ENCODE measurements around the gene SDK2. TPM values are rescaled to one million over a fixed set of nuclear protein-coding genes. Genes with fewer than 3 reads are reported as not detected.

SDK2 gene
- total RNA-seq, 1 donor from 2014 or later: 0.18 TPM

DNA sequence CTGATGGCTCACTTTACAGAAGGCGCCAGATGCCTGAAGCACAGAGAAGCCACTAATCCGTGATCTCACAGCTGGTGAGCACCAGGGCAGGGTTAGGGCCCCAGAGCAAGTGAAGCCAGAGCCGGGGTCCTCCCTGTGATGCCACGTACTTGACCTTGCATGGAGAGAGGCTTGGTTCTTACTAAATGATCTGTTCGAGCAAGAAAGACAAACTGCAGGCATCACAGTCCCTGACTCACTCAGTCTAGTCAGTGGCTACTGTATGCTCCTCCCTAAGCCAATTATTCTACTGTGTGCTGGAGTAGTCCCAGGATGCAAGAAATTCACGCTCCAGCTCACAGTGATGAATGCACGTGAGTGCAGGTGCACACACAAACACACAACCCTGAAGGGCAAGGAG is 55.4 kb downstream of the SDK2 start:
- no peak for DNase-seq (ENCODE audit: extremely low read depth, low read depth, low spot score)

DNA sequence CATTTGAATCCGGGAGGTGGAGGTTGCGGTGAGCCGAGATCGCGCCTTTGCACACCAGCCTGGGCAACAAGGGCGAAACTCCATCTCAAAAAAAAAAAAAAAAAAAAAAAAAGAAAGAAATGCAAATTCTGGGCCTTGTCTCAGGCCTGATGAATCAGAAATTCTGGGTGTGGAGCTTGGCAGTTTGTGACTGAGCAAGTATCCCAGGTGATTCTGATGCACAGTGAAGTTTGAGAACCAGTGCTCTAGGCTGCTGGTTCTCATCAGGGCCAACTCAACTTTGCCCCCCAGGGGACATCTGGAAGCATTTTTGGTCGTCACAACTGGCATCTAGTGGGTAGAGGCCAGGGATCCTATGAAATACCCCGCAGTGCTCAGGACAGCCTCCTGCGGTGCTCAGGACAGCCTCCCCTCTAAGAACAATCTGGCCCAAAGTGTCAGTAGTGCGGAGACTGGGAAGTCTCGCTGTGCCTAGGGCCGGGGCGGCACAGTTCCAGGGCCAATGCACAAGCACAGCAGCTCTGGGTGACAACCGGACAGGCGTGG is 55.9 kb downstream of the SDK2 start:
- DNase-seq (ENCODE audit: extremely low read depth, low read depth, low spot score): no peak

DNA sequence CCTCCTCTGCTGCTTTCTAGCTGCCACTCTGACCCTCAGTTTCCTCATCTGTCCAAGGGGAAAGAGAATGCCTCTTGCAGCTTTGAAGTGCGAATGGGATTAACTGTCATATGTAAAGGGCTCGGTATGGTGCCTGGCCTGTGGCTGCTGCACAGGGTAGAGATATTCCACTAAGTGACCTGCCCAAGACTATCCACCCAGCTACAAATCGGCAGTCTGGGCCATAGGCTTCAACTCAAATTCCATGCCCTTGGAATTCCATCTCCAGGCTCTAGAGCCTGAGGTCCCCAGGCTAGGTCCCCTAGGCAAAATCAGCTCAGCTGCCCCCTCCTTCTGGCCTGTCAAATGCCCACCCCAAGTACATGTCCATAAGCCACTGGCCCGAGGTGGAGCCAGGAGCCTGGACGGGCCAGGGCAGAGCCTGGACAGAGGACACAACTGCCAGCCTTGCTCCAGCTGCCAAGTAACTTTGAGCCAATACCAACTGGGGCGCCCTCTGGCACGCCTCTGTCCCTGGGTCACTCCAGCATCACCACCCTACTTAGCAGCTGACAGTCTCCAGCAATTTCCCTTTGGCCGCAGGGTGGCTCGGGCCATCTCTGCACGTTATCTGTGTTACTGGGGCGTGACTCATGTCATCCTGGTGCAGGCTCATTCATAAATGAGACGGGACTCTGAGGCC is 57.2 kb downstream of the SDK2 start:
- DNase-seq (ENCODE audit: extremely low read depth, low read depth, low spot score): no peak

DNA sequence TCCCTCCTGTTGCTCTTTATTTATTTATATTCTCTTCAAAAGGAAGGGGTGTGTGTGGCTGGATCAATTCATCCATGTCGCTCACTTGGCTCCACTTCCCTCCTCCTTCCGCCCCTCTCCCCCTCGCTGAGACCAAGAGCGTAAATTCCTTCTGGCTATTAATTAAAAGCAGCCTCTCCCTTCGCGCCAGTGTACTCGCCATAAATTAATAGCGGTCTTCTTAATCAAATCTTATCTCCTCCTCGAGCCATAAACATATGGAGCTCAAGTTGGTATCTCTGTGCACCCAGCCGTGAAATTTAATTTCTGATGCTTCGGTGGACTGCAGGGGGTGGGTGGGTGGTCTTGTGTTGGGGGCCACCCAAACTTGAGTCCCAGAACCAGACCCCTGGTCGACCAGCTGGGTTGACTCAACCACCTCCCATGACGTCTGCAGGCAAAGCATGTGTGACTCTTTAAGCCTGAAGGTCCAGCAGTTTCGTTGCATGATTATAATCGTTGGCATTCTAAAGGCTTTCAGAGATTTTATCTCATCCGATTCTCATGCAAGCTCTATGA is 57.9 kb downstream of the SDK2 start:
- no peak for DNase-seq (ENCODE audit: extremely low read depth, low read depth, low spot score)

DNA sequence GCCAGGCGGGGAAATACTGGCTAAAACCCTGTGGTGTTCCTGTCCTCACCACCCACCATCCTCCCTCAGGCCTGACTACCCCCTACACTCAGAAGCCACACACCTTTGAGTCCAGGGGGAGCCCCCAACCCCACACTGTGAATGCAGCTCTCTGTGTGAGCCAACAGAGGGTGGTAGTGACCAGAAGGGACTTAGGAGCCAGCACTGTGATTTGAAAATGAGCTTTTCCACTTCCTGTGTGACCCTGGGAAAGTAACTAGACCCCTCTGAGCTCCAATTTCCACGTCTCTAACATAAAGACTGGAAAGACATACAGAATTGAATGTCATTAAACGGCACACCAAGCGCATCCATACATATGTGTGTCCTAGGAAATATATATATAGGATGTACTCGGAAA is 58.7 kb downstream of the SDK2 start:
- no peak for DNase-seq (ENCODE audit: extremely low read depth, low read depth, low spot score)

DNA sequence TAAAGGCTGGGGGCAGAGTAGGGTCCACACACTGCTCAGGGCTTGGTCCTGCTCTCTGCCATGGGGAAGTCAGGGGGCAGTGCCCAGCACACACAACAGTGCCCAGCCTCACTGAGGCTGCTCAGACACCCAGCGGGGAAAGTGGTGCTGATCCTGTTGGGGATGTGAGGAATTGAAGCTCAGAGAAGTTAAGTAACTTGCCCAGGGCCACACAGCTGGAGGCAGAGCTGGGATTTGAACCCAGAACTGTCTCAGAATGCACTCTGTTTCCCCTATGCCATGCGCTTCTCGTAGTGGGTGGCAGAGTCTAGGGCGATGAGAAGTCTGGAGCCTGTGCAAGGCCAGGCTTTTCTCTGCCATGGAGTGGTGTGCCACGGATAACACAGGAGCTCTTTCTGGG is 59.3 kb downstream of the SDK2 start:
- DNase-seq (ENCODE audit: extremely low read depth, low read depth, low spot score): no peak

DNA sequence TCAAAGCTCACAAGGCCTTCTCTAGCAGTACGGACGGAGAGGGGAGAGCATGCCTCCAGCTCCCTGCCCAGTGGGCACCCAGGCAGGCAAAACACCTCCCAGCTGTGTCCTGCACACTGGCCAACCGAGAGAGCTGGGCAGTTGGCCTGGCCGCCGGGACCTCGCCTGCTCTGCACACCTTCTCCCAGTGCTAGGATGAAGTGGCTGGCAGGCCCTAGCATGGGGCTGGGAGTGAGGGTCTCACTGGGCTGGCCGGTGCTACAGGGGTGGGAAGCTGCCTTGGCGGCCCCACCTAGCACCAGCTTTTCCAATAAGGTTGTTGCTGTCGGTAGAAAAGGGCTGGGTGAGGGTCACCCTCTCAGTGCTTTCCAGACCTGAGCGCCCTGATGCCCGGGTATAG is 60.2 kb downstream of the SDK2 start:
- DNase-seq (ENCODE audit: extremely low read depth, low read depth, low spot score): no peak

DNA sequence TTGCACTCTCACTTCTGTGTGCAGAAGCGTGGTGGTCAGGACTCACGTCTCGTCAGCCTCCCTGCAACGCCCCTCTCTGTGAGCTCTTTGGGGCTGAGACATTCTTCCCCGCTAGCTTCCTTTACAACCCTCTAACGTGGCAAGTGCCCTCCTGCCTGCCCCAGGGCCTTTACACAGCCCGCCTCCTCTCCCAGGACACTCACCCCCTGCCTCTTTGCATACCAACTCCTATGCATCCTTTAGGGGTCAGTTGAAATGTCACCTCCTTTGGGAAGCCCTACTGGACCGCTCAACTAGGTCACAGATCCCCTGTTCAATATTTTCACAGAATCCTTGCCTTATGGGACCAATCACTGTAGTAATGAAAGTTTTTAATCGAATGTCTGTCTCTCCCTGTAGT is 61.4 kb downstream of the SDK2 start:
- no peak for DNase-seq (ENCODE audit: extremely low read depth, low read depth, low spot score)

DNA sequence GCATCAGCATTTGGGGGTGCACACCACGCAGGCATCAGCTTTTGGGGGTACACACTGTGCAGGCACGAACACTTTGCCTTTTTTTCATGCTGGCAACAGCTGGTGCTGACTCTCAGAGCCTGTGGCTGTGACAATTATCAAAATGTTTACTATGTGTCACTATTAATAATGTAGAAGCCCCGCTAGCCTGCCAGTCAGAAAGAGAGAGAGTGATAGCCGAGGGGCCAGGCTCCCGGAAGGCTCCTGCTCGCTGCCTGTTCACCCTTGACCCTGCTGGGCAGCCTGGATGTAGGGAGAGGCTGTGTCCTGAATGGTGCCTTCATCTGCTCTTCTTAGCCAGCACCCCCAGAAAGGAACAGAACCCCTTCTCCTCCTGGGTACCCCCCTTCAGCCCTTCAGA is 61.9 kb downstream of the SDK2 start:
- DNase-seq (ENCODE audit: extremely low read depth, low read depth, low spot score): no peak

DNA sequence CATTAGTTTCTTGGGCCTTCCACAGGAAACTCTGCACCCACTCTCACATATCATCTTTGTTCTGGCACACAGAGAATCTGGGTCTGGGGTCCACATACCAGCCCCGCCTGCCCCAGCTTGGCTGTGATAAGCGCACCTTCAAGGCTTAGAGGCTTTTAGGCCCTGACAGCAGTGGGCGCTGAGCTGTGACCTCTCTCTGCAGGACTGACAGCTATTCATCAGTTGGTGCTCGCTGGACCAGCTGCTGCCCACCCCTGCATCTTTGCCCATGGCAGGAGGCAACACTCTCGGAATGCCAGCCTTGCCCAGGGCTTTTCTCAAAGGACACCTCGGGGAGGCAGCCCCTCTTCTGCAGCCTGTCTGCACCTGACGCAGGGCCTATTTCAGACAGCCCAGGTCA is 62.9 kb downstream of the SDK2 start:
- no peak for DNase-seq (ENCODE audit: extremely low read depth, low read depth, low spot score)

DNA sequence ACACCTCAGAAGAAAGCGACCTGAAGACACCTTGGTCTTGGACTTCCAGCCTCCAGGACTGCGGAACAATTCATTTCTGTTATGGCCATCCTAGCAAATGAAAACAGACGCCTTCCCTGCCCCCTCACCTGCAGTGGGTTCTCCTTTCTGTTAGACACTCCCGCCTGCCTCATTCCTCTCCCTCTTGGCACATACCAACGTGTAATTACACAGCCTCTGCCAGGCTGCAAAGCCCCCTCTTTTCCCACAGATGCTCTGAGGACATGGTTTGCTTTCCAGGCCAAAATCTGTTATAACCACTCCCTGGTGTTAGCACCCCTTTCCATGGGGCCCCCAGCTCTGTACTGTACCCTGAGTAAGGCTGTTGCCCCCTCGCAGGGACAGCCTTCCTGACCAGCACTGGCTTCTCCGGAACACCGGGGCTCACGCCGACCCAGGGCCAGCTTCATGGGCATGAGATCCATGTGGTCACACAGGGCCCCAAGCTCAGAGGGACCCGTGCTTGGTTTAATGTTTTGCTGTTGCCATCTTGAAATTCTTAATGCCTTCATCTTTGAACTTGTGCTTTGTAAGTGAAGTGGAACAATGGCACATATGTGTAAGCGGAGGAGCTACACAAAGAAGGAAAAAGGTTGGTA is 64.1 kb downstream of the SDK2 start:
- DNase-seq (ENCODE audit: extremely low read depth, low read depth, low spot score): no peak

DNA sequence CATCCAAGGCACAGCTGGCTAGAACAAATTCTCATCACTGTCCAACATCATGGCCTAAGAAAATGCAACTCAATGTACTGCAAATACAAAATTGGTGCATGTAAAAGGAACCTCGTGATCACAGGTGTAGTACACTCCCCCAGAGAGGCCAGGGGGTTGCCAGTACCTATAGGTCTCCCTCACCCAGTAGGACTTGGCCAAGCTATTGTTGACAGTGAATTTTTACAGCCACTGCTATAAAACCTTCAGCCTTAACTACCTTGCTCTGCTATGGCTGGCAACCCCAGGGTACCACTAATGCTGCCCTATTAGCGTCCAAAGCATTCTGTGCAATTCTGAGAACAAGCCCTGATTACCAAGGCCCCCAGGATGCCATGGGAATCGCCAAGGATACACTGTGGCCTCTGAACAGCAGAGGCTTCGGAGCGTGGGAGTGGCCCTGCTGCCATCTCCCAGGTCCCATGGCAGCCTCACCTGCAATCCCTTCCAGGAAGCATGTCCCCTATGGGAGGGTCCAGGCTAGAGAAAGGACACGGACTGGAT is 67.6 kb downstream of the SDK2 start:
- no peak for DNase-seq (ENCODE audit: extremely low read depth, low read depth, low spot score)

DNA sequence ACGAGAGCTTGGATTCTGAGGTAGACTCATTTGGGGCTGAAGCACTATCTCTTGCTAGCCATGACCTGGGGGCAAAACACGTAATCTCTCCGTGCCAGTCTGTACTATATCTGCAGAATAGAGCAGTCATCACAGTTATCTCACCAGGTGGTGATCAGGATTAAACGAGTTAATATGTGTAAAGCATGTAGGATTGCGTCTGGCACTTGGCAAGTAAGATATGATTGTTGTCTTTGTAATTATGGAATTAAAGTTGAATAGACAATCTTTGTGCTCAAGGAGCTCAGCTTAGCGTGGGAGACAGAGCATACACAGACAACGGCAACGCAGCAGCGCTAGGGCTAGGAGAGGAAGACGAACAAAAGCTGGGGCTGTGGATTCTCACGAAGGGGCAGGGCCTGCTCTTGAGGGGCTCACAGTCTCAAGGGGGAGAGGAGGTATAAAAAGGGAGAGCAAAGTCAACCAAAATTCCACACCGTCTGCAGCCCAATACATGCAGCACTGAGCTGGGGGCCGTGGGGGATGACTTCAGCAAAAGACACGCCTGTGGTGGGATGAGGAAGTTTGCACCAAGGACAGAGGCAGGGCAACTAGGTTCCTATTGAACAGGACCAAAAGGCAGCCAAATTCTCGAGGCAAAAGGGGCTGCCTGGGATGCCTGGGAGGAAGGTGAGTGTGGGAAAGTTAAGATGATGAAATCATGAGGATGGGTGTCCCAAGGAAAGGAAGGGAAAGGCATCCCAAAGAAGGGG is 68.6 kb downstream of the SDK2 start:
- DNase-seq (ENCODE audit: extremely low read depth, low read depth, low spot score): no peak

DNA sequence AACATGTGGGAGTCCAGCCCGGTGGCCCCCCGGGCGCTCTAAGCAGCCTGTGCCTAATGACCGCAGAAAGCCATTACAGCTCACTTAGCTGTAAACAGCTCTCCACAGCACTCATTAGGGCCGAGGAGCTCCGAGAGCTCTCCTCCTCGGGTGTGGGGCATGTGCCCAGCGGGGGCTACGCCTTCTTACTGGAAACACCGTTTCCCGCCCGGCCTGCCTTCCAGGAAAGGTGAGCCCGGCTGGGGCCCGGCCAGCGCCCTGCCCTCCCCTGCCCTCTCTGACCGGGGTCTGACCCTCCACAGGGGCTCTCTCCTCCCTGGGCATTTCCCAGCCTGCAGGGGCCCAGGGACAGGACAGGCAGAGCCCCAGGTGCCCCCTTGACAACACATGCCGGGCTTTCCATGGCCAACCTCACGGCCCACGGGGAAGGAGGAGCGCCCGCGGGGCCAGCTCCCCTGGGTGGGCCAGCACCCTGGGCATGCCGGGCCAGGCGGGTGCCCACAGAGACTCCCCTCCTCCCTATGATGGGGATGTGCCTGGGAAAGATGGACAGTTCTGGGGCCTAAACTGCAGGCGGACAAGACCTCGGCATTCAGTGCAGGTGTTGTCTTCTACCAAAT is 72.6 kb downstream of the SDK2 start:
- no peak for DNase-seq (ENCODE audit: extremely low read depth, low read depth, low spot score)

DNA sequence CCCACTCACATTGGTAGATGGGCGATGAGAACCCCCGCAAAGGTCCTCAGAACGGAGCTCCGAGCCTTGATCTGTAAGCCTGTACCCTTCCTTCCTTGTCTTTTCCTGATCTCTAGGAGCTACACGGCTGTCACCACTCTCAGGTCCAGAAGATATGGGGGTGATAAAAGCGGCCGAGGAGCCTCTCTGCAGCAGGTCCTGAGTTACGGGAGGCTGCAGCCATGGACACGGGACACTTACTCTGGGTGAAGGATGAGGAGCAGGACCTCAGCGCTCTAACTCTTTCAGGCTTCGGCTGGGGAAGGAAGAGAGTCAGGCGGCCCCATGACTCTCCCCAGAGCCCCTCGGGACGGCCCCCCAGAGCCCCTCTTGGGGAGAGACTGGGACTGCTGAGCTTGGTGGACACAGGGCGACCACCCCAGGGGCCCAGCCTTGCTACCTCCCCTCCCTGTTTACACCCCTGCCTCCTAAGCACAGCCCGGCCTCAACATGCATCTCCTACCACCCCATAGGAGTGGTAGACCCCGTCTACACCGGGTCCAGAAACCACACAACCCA is 74.4 kb downstream of the SDK2 start:
- DNase-seq (ENCODE audit: extremely low read depth, low read depth, low spot score): no peak

DNA sequence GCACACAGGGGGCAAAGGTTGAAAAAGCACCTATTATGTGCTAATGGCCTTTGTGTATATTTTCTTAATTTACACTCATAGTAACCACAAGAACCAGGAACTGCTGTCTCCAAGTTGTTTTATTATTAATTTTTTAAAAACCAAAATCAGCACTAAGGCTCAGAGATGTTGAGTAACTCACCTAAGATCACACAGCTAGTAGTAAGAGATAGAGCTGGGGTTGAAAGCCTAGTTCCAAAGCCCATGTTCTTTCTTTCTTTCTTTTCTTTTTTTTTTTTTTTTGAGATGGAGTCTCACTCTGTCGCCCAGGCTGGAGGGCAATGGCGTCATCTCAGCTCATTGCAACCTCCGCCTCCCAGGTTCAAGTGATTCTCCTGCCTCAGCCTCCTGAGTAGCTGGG is 75.3 kb downstream of the SDK2 start:
- DNase-seq (ENCODE audit: extremely low read depth, low read depth, low spot score): no peak

DNA sequence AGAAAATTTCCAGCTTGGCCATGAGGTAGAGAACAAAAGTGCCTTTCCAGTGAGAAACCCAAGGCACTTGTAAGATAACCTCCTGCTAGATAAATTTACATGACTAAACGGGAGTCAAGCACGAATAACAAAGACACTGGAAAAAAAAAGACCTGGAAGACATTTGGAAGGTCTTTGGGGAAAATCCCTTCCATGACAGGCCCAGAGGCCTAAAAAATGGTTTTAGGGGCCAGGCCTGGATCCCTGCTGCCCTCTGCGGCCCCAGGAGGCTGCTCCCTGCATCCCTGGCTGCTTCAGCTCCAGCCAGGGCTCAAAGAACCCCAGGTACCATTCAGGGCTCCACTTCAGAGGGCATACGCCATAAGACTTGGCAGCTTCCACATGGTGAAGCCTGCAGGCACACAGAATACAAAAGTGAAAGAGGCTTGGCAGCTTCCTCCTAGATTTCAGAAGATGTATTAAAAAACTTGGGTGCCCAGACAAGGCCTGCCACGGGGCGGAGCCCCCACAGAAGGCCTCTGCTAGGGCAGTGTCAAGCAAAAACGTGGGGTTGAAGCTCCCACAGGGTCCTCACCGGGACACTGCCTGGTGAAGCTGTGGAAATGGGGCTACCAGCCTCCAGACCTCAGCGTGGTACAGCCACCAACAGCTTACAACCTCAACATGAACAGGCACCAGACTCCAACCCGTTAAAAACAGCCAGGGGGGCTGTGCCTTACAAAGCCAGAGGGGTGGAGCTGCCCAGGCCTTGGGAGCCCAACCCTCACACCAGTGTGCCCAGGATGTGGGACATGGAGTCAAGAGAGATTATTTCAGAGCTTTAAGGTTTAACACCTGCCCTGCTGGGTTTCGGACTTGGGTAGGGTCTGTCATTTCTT is 77.1 kb downstream of the SDK2 start:
- DNase-seq (ENCODE audit: extremely low read depth, low read depth, low spot score): no peak

DNA sequence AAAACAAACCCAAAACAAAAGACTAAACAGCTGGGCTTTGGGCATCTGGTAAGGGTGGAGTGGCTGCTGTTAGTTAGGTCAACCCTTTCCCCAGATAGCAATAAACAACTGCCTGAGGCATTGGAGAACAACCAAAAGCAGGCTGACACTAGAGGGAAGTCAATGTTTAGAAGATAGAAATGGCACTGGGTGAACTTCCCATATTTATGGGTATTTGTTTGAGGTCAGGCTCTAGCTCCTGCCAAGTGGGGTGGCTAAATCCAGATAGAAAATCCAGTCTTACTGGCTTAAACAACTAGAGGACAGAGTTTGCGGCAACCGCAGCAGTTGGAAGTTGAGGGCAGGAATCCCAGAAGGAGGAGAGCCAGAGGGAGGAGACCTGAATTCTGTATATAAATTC is 79.4 kb downstream of the SDK2 start:
- DNase-seq (ENCODE audit: extremely low read depth, low read depth, low spot score): no peak

DNA sequence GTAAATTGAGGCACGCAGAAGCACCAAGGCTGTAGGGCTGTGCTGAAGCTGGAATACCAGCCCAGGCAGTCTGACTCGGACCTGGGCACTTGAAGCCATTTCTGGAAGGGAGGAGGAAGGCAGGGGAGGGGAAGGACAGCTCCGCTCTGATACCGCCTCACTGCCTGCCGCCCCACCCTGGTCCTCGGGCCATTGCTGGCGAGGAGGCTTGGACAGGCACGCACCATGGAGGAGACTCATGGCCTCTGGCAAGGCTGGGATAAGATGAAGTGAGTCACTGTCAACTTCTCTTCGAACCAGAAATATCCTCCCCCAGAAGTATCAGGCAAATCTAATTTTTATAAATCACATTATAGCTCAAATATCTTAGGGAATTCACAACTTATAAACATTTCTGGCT is 81.3 kb downstream of the SDK2 start:
- no peak for DNase-seq (ENCODE audit: extremely low read depth, low read depth, low spot score)

DNA sequence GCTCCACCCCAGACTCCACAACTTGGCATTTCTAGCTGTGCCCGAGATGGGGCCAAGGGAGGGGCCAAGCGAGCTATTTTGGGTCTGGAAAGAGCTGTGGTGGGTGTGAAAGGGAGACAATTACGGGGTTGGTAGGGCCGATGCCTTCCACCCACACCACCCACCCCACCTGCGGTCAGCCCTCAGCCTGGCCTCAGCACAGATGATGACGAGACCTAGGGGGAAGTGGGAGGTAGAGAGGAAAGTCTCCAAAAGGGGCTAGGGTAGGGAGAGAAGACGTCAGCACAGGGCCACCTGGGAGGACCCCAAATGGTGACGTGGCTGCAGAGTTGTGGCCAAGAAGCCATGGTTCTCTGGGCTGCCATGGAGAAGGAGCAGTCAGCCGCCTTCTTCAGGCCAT is 83.1 kb downstream of the SDK2 start:
- DNase-seq (ENCODE audit: extremely low read depth, low read depth, low spot score): no peak

Measured in glomerular endothelial cell (primary cell).